ENCODE measurements around the gene RNF115. TPM values are rescaled to one million over a fixed set of nuclear protein-coding genes. Genes with fewer than 3 reads are reported as not detected.
"Not testable (repeated sequence)": the region's sequence is repeated elsewhere in the genome, so short reads cannot be mapped to it uniquely, and the experiment has no call there.

The RNF115 gene
- total RNA-seq (2014; rRNA removed; shearing (Covaris generic)): 7.2 and 8.9 TPM in 2 replicates

GRCh38 chr1:145823565-145824498 lies at the start of gene RNF115, which contains the start of gene POLR3C:
RNF115 (minus strand) TSS chr1:145824095; CDS start chr1:145823873, 222 bp downstream.
POLR3C (plus strand) TSS chr1:145824200; CDS start chr1:145825777, 1,577 bp downstream.
- peak; percentile 95 for DNase-seq (ENCODE audit: low read depth)

- DNase-seq (ENCODE audit: low read depth): no peak
These were observed 48.4 kb upstream of the RNF115 start for GRCh38 chr1:145871994-145872924.

- DNase-seq (ENCODE audit: low read depth): no peak
These were observed 44.3 kb upstream of the RNF115 start for GRCh38 chr1:145868232-145868631.

GRCh38 chr1:145863282-145864018 lies 39.6 kb upstream of the RNF115 start:
- no peak for DNase-seq (ENCODE audit: low read depth)

GRCh38 chr1:145859491-145860023 lies 35.7 kb upstream of the RNF115 start:
- peak; percentile 92 for DNase-seq (ENCODE audit: low read depth)

GRCh38 chr1:145858901-145859490 lies 35.1 kb upstream of the RNF115 start, which contains the start of gene PIAS3:
PIAS3 (minus strand) TSS chr1:145859081; CDS start chr1:145858990, 91 bp downstream.
- peak; percentile 97 for DNase-seq (ENCODE audit: low read depth)

GRCh38 chr1:145858238-145858900 lies 34.5 kb upstream of the RNF115 start:
- peak; percentile 58 for DNase-seq (ENCODE audit: low read depth)

GRCh38 chr1:145857170-145857569 lies 33.3 kb upstream of the RNF115 start:
- DNase-seq (ENCODE audit: low read depth): no peak

GRCh38 chr1:145855426-145855948 lies 31.6 kb upstream of the RNF115 start:
- no peak for DNase-seq (ENCODE audit: low read depth)

GRCh38 chr1:145849356-145850160 lies 25.7 kb upstream of the RNF115 start:
- peak; percentile 77 for DNase-seq (ENCODE audit: low read depth)

GRCh38 chr1:145847827-145848226 lies 23.9 kb upstream of the RNF115 start:
- no peak for DNase-seq (ENCODE audit: low read depth)

GRCh38 chr1:145846201-145846612 lies 22.3 kb upstream of the RNF115 start:
- DNase-seq (ENCODE audit: low read depth): peak; percentile 27

GRCh38 chr1:145845514-145846161 lies 21.7 kb upstream of the RNF115 start, which contains the start of gene NUDT17:
NUDT17 (plus strand) TSS chr1:145845630; CDS start chr1:145845641, 11 bp downstream.
- DNase-seq (ENCODE audit: low read depth): peak; percentile 81

- DNase-seq (ENCODE audit: low read depth): no peak
These were observed 21.2 kb upstream of the RNF115 start for GRCh38 chr1:145845144-145845513.

GRCh38 chr1:145843031-145843430 lies 19.1 kb upstream of the RNF115 start:
- no peak for DNase-seq (ENCODE audit: low read depth)

- no peak for DNase-seq (ENCODE audit: low read depth)
These were observed 13.8 kb upstream of the RNF115 start for GRCh38 chr1:145837656-145838055.

- DNase-seq (ENCODE audit: low read depth): not testable (repeated sequence)
These were observed 6.9 kb upstream of the RNF115 start for GRCh38 chr1:145830810-145831209.

GRCh38 chr1:145828367-145829026 lies 4.6 kb upstream of the RNF115 start:
- DNase-seq (ENCODE audit: low read depth): no peak
